ENCODE results near the gene TMEM218.

Gene TMEM218

GRCh38 chr11:125111343-125112207 is at the start of gene TMEM218:
Gene TMEM218 (minus strand): TSS chr11:125111626. CDS start chr11:125102241, 9,385 bp downstream.
- peak; percentile 95 for DNase-seq (ENCODE audit: extremely low read depth, low read depth)
- peak within 1 kb of the TSS; percentile 93 for H3K4me3 ChIP-seq (replicated peaks; ENCODE audit: low read depth, low read length)
- TF ChIP-seq CTCF (IDR thresholded peaks at IDR 0.05; ENCODE audit: low read depth, low read length, missing control alignments): no peak

GRCh38 chr11:125157953-125158680 is 46.7 kb upstream of the TMEM218 start:
- no peak for DNase-seq (ENCODE audit: extremely low read depth, low read depth)
- TF ChIP-seq CTCF (IDR thresholded peaks at IDR 0.05; ENCODE audit: low read depth, low read length, missing control alignments): no peak
- no peak overlapping the region for H3K4me3 ChIP-seq (replicated peaks; ENCODE audit: low read depth, low read length)

GRCh38 chr11:125157118-125157733 is 45.8 kb upstream of the TMEM218 start:
- H3K4me3 ChIP-seq (replicated peaks; ENCODE audit: low read depth, low read length): no peak overlapping the region
- DNase-seq (ENCODE audit: extremely low read depth, low read depth): no peak
- TF ChIP-seq CTCF (IDR thresholded peaks at IDR 0.05; ENCODE audit: low read depth, low read length, missing control alignments): no peak

- no peak for TF ChIP-seq CTCF (IDR thresholded peaks at IDR 0.05; ENCODE audit: low read depth, low read length, missing control alignments)
- DNase-seq (ENCODE audit: extremely low read depth, low read depth): no peak
- no peak overlapping the region for H3K4me3 ChIP-seq (replicated peaks; ENCODE audit: low read depth, low read length)
Measured at GRCh38 chr11:125156346-125157117, 45.1 kb upstream of the TMEM218 start.

GRCh38 chr11:125155767-125156166 is 44.3 kb upstream of the TMEM218 start:
- no peak for TF ChIP-seq CTCF (IDR thresholded peaks at IDR 0.05; ENCODE audit: low read depth, low read length, missing control alignments)
- no peak overlapping the region for H3K4me3 ChIP-seq (replicated peaks; ENCODE audit: low read depth, low read length)
- no peak for DNase-seq (ENCODE audit: extremely low read depth, low read depth)

GRCh38 chr11:125155100-125155444 is 43.6 kb upstream of the TMEM218 start:
- DNase-seq (ENCODE audit: extremely low read depth, low read depth): no peak
- TF ChIP-seq CTCF (IDR thresholded peaks at IDR 0.05; ENCODE audit: low read depth, low read length, missing control alignments): no peak

More at GRCh38 chr11:125155100-125155444, 43.6 kb upstream of the TMEM218 start:
- no peak overlapping the region for H3K4me3 ChIP-seq (replicated peaks; ENCODE audit: low read depth, low read length)

Data from HFF-Myc (cell line).